NCI-H187 treated with DMSO at 0.1 percent for 48 hours (cell line): ENCODE results near the gene TEX52.
"Not testable (repeated sequence)": the region's sequence is repeated elsewhere in the genome, so short reads cannot be mapped to it uniquely, and the experiment has no call there.

Experiments
- DNase-seq: peaks from one replicate; lab custom pipeline; 2025; lab: John Stamatoyannopoulos, UW

Gene TEX52

DNA sequence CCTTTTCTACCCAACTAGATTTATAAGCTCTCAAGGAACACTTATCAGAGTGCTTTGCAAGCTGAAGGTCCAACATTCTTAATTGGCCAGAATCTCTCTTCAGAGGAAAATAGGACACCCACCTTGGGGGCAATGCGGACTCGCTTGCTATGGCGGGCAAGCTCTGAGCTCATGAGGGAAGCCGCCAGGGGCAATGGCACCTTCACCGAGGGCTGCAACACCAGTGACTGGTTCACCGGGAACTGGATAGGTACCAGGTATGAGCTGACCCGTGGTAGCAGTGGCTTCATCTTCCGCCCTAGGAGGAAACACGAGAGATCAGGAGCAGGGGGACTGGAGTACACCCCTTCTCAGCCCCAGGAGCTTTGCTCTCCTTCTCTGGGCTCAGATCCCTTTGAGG is 7.4 kb upstream of the TEX52 start:
- DNase-seq: no peak

DNA sequence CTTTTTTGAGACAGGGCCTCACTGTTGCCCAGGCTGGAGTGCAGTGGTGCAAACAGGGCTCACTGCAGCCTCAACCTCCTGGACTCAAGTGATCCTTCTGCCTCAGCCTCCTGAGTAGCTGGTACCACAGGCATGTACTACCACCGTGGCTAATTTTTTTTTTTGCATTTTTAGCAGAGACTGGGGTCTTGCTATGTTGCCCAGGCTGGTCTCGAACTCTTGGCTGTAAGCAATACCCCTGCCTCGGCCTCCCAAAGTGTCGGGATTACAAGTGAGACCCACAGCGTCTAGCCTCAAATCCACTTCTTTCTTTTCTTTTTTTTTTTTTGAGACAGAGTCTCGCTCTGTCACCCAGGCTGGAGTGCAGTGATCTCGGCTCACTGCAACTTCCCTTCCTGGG is 6.6 kb upstream of the TEX52 start:
- DNase-seq: not testable (repeated sequence)

DNA sequence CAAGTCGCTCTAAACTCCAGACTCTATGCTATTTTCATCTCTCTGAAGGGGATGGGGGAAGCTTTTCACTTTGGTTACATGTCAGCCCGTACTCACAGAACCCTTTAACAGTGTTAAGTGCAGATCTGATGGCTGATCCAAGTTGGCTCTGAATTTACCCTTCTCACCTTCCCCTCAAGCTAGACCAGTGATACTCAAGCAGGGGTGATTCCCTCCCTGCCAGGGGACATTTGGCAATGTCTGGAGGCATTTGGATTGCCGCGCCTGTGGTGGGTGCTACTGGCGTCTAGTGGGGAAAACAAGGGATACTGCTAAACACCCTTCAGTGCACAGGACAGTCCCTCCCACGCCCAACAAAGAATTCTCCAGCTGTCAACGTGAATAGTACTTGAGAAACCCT is 6.0 kb upstream of the TEX52 start:
- no peak for DNase-seq

DNA sequence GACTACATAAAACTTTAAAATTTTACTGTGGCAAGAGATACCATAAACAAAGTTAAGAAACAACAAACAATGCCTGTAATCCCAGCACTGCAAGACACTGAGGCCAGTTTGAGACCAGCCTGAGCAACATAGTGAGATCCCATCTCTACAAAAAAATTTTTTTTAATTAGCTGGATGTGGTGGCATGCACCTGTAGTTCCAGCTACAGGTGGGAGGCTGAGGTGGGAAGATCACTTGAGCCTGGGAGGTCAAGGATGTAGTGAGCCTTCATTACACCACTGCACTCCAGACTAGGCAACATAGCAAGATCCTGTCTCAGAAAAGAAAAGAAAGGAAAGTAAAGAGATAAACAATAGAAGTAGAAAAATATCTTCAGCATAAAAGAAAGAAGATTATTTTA is 3.3 kb upstream of the TEX52 start:
- DNase-seq: no peak

DNA sequence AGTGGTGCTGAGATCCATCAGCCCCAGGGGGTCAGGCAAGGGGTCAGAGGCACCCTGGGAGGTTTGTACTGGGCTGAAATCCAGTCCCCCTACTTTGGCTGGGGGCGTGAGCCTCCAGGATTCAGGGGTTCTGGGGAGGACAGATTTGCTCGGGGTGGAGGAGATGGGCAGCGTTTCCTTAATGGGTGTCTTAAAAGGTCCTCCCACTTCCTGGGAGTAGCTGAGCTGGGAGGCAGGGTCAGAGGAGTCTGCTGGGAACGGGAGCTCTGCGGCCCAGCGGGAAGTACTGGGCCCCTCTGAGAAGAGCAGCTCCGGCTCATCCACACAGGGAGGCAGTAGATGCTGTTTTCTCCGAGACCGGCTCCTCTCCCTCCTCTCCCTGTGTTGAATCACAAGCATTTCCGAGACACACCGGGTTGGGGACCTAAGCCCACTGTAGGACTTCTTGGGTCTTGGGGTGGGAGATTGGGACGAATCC is 2.1 kb upstream of the TEX52 start:
- no peak for DNase-seq

DNA sequence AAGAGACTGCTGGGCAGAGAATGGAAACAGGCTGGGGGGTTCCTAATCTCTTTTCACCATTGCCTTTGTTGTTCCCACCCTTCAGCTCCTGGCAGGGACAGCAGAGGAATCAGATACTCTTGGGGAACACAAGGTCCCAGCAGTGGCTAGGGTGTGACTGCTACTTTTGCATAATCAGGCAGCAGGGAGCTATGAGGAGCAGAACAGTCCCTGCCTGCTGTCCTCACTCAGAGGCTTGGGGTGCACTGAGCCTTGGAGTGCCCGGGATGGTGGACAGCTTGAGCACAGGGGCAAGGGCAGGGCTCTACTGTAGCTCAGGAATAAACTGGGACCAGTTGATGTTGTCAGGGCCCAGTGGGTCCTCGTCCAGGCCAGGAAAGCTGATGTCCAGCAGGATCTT is 1.5 kb upstream of the TEX52 start:
- DNase-seq: no peak

DNA sequence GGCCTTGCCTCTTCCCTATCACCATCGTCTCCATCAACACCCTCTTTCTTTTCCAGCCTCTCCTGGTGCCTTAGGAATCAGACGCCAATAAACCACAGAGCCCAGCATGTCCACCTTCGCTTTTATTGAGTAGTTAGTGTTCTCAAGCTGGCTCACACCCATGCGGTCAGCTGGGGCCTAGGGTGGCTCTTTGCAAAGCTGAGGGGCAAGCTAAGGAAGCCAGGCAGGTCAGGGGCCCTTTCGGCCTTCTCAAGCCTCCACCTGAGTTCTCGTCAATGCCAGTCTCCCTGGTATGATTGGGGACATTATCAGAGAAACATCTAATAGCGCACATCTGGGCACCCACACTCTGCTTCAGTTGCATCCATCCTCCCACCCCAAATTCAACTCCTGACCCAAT is 737 bp upstream of the TEX52 start:
- DNase-seq: no peak

DNA sequence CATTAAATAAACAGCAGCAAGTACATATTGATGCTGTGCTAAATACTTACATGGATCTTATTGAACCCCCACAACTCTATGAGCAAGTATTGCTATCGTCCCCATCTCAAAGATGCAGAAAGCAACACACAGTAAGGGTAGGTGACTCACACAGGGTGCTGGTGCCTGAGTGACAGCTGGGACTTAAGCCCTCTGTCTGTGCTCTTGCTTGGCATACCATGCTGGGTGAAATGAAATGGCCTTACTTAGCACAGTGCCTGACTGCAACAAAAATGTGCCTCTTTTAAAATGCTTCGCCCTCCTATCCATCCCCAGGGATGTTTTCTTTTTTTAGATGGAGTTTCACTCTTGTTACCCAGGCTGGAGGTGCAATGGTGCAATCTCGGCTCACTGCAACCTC is 788 bp downstream of the TEX52 start:
- DNase-seq: no peak

DNA sequence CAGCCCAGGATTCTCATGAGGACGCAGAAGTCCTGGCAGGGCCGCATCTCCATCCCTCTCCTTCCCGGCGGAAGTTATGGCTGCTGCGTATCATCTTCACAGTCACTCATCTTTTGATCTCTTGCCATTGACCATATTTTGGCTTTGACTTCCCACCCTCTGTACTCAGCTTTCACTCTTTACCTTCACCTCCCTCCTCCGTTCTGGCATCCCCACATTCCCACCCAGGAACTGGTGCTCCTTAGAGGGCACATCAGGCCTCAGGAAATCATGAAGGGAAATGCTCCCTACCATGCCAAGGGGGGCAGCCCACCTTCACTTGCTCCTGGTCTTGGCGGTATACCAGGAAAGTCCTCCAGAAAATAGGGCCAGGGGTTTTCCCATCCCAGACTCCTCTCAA is 1.3 kb downstream of the TEX52 start:
- no peak for DNase-seq

DNA sequence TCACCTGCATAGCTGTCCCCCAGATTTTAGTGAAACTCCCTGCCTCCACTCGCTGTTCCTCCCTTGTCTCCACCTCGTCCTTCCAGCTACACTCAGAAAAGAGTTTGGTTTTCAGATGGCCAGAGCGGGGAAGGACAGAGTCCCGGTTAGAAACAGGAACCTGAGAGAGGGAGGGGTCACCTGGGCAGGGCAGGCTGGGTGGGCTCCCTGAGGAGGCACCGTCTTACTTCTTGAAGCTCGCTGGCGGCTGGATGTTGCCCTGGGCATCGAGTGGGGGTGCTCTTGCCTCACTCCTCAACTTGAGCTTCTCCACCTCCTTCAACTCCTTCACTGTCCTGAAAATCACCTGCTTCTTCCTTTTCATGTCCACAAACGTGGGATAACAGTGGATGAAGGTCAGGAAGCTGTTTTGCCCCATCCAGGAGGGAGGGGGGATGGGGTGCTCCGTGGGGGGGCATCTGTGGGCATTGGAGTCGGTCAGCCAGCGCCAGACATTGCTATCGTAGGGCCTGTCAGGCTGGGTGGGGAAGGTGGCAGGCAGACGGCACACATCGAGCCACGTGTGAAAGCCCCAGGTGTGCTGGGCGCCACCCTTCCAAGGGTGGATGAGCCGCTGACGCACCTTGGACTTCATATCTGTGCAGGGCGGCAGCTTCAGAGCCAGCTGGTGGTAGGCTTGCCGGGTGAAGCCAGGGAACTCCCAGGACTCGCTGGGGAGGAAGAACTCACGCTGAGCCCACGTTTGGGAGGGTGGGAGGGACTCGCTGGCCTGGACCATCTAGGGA is 2.0 kb downstream of the TEX52 start:
- no peak for DNase-seq

DNA sequence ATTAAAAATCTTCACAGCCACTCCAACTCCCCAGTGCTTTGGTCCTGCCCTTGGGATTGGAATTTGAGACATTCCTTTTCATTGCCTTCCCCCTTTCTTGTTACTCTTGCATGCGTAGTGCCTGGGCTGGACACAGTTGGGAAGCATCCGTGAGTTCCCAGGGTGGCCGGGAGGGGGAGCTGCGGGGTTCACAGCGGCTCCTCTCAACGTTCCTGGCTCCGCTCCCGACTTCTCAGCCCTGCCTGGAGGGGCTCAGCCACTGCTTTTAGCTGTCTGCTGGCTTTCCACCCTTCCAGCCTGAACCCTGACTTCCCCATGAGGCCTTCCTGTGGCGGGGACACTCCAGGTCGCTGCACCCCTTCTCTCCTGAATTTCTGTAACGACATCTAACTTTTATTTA is 3.2 kb downstream of the TEX52 start:
- no peak for DNase-seq

DNA sequence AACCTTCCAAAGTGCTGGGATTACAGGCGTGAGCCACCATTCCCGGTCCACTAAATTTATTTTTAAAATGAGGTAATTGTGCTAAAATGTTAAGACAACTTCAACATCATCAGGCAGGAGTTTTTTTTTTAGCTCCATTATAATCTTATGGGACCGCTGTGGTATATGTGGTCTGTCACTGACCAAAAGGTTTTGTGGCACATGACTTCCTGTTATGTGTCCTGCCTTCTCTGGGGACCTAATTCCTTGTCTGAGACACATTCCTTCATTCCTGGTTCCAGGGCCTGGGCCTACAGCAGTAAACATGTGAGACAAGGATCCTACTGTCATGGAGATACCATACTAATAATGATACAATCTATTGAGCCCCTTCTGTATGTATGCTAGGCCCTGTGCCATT is 4.9 kb downstream of the TEX52 start:
- no peak for DNase-seq

DNA sequence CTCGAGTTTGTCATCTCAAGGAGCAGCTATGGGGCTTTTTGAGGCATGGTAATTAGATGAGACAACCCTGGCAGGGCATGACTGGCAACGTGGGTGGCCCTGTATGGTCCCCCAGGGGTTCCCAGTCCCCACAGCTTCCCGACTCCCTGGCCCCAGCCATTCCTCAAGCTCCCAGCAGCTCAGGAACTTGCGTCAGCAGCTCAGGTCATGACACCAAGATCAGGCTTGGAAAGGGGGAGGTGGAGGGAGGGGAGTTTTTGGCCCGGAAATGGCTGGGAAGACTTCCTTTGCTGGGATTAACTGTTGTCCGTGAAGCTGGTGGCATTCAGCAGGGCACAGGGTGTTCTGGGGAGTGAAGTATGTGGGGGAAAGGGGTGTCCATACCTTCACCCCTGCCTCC is 11.6 kb downstream of the TEX52 start:
- DNase-seq: no peak

DNA sequence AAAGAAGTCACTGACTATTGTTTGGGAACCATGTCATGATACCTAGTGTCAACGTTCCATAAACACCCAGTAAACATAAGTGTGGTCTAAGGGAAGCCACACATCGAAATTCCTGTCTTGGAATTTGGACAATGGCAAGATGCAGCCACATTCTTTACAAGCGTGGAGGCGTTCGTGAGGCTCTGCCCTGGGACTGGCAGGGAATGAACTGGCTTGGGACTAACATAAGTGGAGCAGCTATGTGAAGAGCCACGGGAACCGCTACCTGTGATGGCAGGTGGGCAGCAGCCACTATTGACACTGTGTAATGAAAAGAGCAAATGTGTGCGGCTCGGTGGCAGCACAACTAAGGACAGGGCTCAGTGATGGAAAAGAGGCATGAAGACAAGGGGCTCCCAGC is 12.1 kb downstream of the TEX52 start:
- DNase-seq: no peak

DNA sequence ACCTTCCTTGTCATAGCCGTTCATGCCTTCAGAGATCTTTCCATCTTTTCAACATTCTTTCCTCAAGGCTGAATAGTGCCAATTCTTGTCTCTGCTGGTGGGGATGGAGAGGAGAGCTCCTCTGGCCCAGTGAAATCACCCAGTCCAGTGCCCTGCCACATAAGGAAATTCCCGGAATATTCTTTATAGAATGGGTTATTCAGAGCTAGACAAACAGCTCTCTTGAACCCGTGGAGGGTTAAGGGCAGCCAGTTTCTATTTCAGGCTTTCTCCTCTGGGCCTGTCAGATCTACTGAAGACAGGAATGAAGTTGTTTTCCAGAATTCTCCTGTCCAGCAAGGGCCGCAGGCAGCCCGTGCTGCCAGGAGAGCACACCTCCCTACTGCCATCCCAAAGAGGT is 13.9 kb downstream of the TEX52 start:
- no peak for DNase-seq

DNA sequence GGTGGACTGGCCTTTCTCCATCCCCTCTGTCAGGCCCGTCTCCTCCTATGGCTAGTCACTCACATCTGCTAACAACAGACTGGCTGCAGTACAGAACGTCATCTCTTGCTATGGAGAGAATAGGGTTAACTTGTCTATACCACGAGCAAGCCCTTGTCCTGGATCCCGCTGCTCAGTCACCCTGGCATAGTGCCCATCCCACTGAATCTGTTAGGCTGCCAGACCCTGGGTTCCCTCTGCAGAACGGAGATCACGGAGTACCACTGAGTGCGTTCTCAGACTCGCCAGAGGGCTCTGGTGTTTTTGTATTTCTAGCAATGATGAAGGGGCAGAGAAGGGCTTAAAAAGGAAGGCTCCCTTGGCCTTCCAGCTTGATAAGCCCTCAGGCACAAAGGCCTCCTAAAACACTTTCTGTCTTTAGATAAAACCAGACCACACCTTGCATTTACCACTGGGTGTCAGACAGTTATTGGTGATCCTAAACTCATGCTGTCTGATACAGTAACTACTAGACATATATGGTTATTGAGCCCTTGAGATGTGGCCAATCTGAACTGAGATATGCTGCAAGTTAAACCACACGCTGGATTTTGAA is 15.7 kb downstream of the TEX52 start:
- no peak for DNase-seq

DNA sequence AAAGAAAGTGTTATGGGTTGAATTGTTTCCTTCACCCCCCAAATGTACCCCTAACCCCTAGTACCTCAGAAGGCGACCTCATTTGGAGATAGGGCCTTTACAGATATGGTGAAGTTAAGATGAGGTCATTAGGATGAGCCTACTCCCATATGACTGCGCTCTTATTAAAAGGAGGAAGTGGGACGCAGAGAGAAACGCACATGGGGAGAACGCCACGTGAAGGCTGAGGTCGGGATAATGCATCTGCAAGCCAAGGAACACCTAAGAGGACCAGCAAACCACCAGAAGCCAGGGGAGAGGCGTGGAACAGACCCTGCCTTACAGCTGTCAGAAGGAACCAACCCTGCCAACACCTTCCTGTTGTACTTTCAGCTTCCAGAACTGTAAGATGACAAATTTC is 20.3 kb downstream of the TEX52 start:
- DNase-seq: no peak

DNA sequence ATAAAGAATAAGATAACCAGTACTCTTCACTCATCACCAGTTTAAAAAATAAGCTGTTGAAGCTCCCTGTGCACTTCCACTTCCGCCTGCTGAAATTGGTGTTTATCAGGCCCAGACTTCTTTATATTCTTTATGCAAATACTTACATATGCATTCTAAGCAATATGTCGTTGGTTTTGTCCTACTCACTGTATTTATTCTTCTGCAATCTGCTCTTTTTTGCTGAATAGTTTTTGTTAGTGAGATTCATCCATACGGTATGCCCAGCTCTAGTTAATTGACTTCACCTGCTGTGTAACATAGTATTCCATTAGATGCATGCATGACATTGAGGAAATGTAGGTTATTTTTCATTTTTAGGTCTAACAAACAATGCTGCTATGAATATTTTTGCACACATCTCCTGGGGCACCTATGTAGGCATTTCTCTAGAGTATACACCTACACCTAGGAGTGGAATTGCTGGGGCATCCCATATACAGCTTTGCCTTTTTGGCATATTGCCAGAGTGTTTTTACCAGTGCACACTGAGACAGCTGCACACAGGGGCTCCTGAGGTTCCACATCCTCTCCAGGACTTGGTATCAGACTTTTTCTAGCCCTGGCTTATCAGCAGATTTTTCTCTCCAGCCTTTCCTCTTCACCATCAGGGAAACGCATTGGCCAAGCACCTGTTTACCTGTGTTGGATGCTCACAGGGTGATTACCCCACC is 21.0 kb downstream of the TEX52 start:
- DNase-seq: no peak

DNA sequence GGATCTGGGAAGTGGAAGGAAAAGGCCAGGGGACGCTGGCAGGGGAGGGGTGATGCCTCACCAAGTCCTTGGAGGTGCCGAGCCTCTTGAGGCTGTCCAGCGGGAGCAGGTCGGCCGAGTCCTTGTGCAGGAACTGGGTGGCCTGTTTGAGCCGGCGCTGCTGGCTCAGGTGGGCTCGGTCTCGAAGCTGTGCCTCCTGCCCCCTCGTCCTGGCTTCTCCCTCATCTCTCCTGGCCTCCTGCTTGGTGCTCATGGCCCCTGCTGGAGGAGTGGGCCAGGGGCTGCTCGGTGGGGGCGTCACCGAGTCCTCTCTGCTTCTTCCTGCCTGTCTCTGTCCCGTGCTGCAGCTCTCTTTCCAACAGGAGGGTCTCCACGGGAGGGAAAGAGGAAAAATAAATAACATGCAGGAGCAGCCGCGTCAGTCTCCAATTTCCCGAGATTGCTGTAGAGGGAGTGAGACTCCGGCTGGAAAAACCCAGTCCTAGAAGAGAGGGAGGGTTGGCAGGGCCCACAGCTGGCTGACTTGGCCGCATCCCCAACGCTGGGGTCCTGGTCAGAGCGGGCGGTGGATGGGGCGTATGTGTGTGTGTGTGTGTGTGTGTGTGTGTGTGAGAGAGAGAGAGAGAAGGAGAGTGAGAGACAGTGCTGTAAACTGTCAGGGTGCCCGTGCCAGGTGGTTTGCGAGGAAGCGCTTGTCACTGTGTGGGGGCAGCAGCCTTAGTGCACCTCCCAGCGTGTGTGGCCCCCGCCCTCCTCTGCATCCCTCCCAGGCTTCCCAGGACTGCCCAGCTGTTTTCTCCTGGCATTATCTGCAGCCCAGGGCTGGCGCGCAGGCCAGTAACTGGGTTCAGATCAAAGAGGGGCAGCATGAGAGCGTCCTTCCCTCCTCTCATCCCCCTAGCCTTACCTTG is 22.0 kb downstream of the TEX52 start, which contains the start of gene NRIP2:
Gene NRIP2 (minus strand): TSS at position 455 of the 911 bp plus-strand sequence. CDS start 52 bp downstream, at position 403.
- DNase-seq: no peak

DNA sequence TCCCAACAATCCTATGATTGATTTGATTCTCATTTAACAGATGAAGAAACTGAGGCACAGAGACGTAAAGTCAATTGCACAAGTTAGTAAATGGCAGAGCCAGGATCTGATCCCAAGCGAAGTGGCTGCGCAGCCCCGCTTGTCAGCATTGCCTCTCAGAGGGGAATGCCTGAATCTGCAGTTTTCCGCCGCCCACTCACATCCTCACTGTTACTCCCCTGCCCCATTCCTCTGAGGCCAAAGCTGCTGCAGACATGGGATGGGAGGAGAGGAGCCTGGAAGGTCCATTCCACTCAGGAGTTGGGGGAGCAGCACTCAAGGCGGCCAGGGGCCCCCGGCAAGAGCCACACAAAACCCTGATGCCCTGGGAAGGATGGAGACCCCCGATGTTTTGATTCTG is 23.0 kb downstream of the TEX52 start:
- DNase-seq: no peak

DNA sequence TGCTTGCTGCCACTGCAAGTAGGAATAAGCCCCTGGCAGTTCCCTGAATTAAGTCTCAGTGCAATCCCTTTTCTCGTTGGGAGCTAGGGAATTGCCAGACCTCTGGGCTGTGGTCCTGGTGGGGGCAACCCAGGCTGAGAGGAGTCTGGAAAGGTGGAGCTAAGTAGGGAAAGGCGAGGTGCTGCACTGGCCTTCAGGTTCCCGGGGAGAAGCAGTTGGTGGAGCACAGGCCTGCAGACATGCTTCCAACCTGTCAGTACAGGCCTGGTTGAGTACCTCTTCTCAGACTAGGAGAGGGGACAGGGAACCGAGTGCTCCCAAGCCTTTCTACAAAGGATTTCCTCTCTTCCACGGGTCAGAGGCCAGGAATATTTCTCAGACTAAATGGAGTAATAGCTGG is 23.5 kb downstream of the TEX52 start:
- DNase-seq: no peak

DNA sequence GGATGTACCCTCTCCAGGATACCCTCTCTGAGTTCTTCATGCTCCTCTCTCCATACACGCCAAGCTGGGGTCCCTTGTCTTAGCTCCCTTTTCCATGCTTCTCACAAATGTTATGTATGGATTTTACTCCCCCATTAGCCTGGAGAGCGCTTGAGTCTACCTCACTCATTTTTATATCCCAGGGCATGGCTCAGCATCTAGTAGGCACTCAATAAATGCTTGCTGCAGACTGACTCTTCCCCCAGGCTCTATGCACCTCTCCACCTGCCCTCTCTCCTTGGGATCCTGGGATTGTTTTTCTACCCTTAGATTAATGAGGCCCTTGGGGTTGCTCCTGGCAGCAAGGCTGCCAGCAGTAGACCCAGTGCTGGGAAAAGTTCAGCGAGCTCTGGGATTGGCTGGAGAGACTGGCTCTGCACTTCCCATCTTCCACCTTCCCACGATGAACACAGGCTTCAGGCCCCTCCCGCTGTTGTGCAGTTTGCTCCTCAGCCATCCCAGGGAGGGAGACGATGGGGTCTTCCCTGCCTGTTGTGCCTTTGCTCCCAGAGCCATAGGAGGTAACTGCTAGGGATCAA is 24.2 kb downstream of the TEX52 start:
- no peak for DNase-seq
